HCT116 (cell line): ENCODE measurements around the gene WDR37. TPM values are rescaled to one million over a fixed set of nuclear protein-coding genes. Genes with fewer than 3 reads are reported as not detected.

Experiments used
- ATAC-seq: fragments of 200-7000 bp; cut with Tn5 transposase; 2 replicates; pipeline ENCODE4 v1.9.1; 2020; ENCODE audit warnings: mild to moderate bottlenecking, moderate library complexity
- BruUV-seq: library from RNA; stranded (reverse); fragments of 400-500 nt; replicated peaks from 2 replicates; lab custom pipeline; 2021; lab: Mats Ljungman, UMichigan
- CTCF ChIA-PET: fragments of 300-600 bp; sonication (Branson Sonifier 250); formaldehyde crosslinking; loops from one replicate; lab custom pipeline; 2021; ENCODE audit warnings: antibody characterized with exemption; lab: Charles Lee
- POLR2A ChIA-PET: fragments of 300-600, 350-600 bp; sonication (Branson Sonifier 250); formaldehyde crosslinking; loops from one replicate; lab custom pipeline; 2021; ENCODE audit warnings: antibody characterized with exemption; lab: Charles Lee
- RAD21 ChIA-PET, 2 experiments: fragments of 300-600 bp; sonication (Branson Sonifier 250); formaldehyde crosslinking; loops; one replicate each; lab custom pipeline; 2023; ENCODE audit warnings: low total read pairs in 2 of 2; ENCODE audit not compliant: uncharacterized antibody in 2 of 2, unreplicated experiment in 2 of 2, low non-redundant PET in 1 of 2; lab: Charles Lee
- DNase-seq: peaks from one replicate; pipeline ENCODE4 v3.0.0-alpha.2; 2010; ENCODE audit warnings: low read depth, low spot score
- H2AFZ ChIP-seq: fragments of 200-600 bp; shearing (Covaris generic), sonication (generic); 2 replicates; pipeline ENCODE4 v1.6.1; 2017; ENCODE audit warnings: low read depth, mixed run types, mixed read lengths, antibody characterized with exemption, low read length; ENCODE audit not compliant: poor library complexity, severe bottlenecking
- H3K27ac ChIP-seq: 2 replicates; pipeline ENCODE4 v1.5.1; 2012; ENCODE audit warnings: low read depth, low read length
- H3K27me3 ChIP-seq: fragments of 200-600 bp; sonication (generic); 2 replicates; pipeline ENCODE4 v1.6.1; 2016; ENCODE audit warnings: mixed run types, low read length, mixed read lengths; ENCODE audit not compliant: insufficient read depth
- H3K36me3 ChIP-seq, 2 experiments: fragments of 200-500 bp in 1 of 2; fragments of 200-600 bp in 1 of 2; sonication (Bioruptor generic) in 1 of 2; sonication (generic) in 1 of 2; 2 replicates each; pipeline versions ENCODE4 v1.5.1 to v1.6.1; 2014 to 2016; ENCODE audit warnings: low read length in 2 of 2, inconsistent platforms in 1 of 2, mixed read lengths in 1 of 2, mixed run types in 1 of 2; ENCODE audit not compliant: insufficient read depth in 2 of 2, control insufficient read depth in 1 of 2
- H3K4me1 ChIP-seq, 2 experiments: fragments of 200-600 bp in 1 of 2; sonication (generic) in 1 of 2; 2 replicates each; pipeline versions ENCODE4 v1.5.1 to v1.6.1; 2012 to 2017; ENCODE audit warnings: low read length in 2 of 2, inconsistent platforms in 1 of 2, mild to moderate bottlenecking in 1 of 2, mixed read lengths in 1 of 2, mixed run types in 1 of 2, moderate library complexity in 1 of 2; ENCODE audit not compliant: insufficient read depth in 2 of 2, control insufficient read depth in 1 of 2
- H3K4me2 ChIP-seq: fragments of 200-600 bp; sonication (generic); 2 replicates; pipeline ENCODE4 v1.6.1; 2017; ENCODE audit warnings: mixed run types, low read length, mixed read lengths
- H3K4me3 ChIP-seq, 2 experiments: fragments of 200-600 bp in 1 of 2; sonication (generic) in 1 of 2; replicated peaks in 1 of 2; 2 replicates each; pipeline ENCODE4 v1.5.1; 2011 to 2016; ENCODE audit warnings: low read length in 2 of 2, control low read depth in 1 of 2, low read depth in 1 of 2, mild to moderate bottlenecking in 1 of 2, mixed read lengths in 1 of 2, mixed run types in 1 of 2
- H3K79me2 ChIP-seq: fragments of 200-600 bp; sonication (generic); 2 replicates; pipeline ENCODE4 v1.6.1; 2017; ENCODE audit warnings: mild to moderate bottlenecking, mixed run types, low read length, moderate library complexity, mixed read lengths; ENCODE audit not compliant: insufficient read depth
- H3K9ac ChIP-seq: fragments of 200-600 bp; sonication (generic); 2 replicates; pipeline ENCODE4 v1.6.1; 2016; ENCODE audit warnings: low read length, mixed read lengths
- H3K9me2 ChIP-seq: fragments of 200-600 bp; sonication (generic), shearing (Covaris generic); 2 replicates; pipeline ENCODE4 v1.6.1; 2017; ENCODE audit warnings: mixed run types, mild to moderate bottlenecking, moderate library complexity; ENCODE audit not compliant: insufficient read depth
- H3K9me3 ChIP-seq, 2 experiments: fragments of 200-500 bp in 1 of 2; fragments of 200-600 bp in 1 of 2; sonication (Bioruptor generic) in 1 of 2; sonication (generic) in 1 of 2; 2 replicates each; pipeline ENCODE4 v1.6.1; 2014 to 2017; ENCODE audit warnings: low read length in 2 of 2, mixed read lengths in 2 of 2, inconsistent platforms in 1 of 2, low read depth in 1 of 2, mild to moderate bottlenecking in 1 of 2, mixed run types in 1 of 2, moderate library complexity in 1 of 2; ENCODE audit not compliant: control insufficient read depth in 1 of 2, insufficient read depth in 1 of 2
- H4K20me1 ChIP-seq: fragments of 200-600 bp; sonication (generic), shearing (Covaris generic); 2 replicates; pipeline ENCODE4 v1.6.1; 2017; ENCODE audit warnings: mixed run types, mild to moderate bottlenecking, moderate library complexity; ENCODE audit not compliant: insufficient read depth
- CEBPB ChIP-seq: IDR thresholded peaks from 2 replicates; pipeline ENCODE4 v1.6.1; 2012; ENCODE audit warnings: low read depth
- ELF1 ChIP-seq: IDR thresholded peaks from 2 replicates; pipeline ENCODE4 v1.6.1; 2012; ENCODE audit warnings: low read depth, borderline replicate concordance
- EZH2phosphoT487 ChIP-seq: fragments of 200-600 bp; IDR thresholded peaks from 2 replicates; pipeline ENCODE4 v1.6.1; 2018; ENCODE audit warnings: antibody characterized with exemption, borderline replicate concordance
- POLR2A ChIP-seq: IDR thresholded peaks from 2 replicates; pipeline ENCODE4 v1.7.0; 2011; ENCODE audit warnings: borderline replicate concordance; ENCODE audit not compliant: insufficient read depth, insufficient read length; ENCODE audit errors: extremely low read depth
- POLR2AphosphoS5 ChIP-seq: IDR thresholded peaks from 2 replicates; pipeline ENCODE4 v1.6.1; 2011; ENCODE audit warnings: mild to moderate bottlenecking, low read depth, low read length, moderate library complexity
- RAD21 ChIP-seq: IDR thresholded peaks from 2 replicates; pipeline ENCODE4 v1.6.1; 2012; ENCODE audit warnings: low read depth, mild to moderate bottlenecking
- TCF7L2 ChIP-seq: IDR thresholded peaks from 2 replicates; pipeline ENCODE4 v1.7.0; 2011; ENCODE audit warnings: borderline replicate concordance, inconsistent platforms; ENCODE audit not compliant: insufficient read depth, insufficient read length; ENCODE audit errors: extremely low read depth
- YY1 ChIP-seq: IDR thresholded peaks from 2 replicates; pipeline ENCODE4 v1.6.1; 2011; ENCODE audit warnings: low read length, low read depth, moderate library complexity, mild to moderate bottlenecking; ENCODE audit not compliant: insufficient replicate concordance; ENCODE audit errors: extremely low read depth
- ZNF274 ChIP-seq: fragments of 200-500 bp; sonication (Bioruptor generic); IDR thresholded peaks from 2 replicates; pipeline ENCODE4 v1.6.1; 2014; ENCODE audit warnings: mild to moderate bottlenecking, low read depth, low read length, inconsistent platforms
- intact Hi-C: fragments of 100-400 bp; cut with micrococcal nuclease; formaldehyde crosslinking; loops from 2 replicates; pipeline ENCODE4 v1.10.0; 2022
- total RNA-seq: library from RNA; stranded (reverse); gene quantifications from one replicate; pipeline ENCODE4 v1.2.1, GENCODE V29; 2021; ENCODE audit not compliant: unreplicated experiment
- TF ChIP-seq, protein P1 (sequence below): IDR thresholded peaks from 2 replicates; pipeline ENCODE4 v1.6.1; 2011; ENCODE audit warnings: mild to moderate bottlenecking, low read length, moderate library complexity; ENCODE audit not compliant: insufficient replicate concordance; ENCODE audit errors: extremely low read depth
- TF ChIP-seq, protein P2 (sequence below), 3 experiments: fragments of 200-600 bp in 1 of 3; sonication (generic) in 1 of 3; IDR thresholded peaks in 2 of 3; conservative IDR thresholded peaks in 1 of 3; 2 replicates each; pipeline ENCODE4 v1.5.1; 2012 to 2017; ENCODE audit warnings: low read depth in 2 of 3, low read length in 2 of 3, antibody characterized with exemption in 1 of 3, borderline replicate concordance in 1 of 3, control low read depth in 1 of 3, mild to moderate bottlenecking in 1 of 3, mixed read lengths in 1 of 3, mixed run types in 1 of 3, moderate library complexity in 1 of 3; ENCODE audit not compliant: insufficient read depth in 1 of 3

The WDR37 gene
- total RNA-seq, 1 experiment from 2014 or later, result 9.1 TPM

DNA sequence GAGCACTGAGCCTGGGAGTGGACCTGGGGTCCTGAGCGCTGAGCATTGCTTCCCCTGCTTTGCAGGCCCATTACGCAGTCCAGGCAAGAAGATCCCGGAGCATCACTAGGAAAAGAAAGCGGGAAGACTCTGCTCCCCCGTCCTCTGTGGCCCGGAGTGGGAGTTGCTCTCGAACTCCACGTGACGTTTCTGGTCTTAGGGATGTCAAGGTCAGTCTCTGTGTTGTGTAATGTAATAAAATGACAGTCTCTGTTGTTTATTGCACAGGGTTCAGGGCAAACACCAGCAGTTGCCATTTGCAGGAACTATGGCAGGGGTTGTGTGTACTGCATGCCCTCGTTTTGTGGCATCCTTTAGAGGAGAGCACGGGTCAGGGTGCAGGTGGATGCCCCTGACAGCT, 40.5 kb upstream of the WDR37 start:
- BruUV-seq, result no TSS peak
- H3K9me3 ChIP-seq, result no peaks in the 10 kb centered on the region
- no peaks in the 10 kb centered on the region for H3K9me2 ChIP-seq
- no peak overlapping the region for H3K9ac ChIP-seq
- ChIA-PET RAD21 (no interaction called here), CTCF (no interaction called here), POLR2A (no interaction called here)
- TF ChIP-seq POLR2AphosphoS5, result no peak
- no peak for TF ChIP-seq RAD21
- no peak for TF ChIP-seq TCF7L2
- TF ChIP-seq ZNF274, result no peak
- TF ChIP-seq CEBPB, result no peak
- TF ChIP-seq POLR2A, result no peak
- TF ChIP-seq ELF1, result no peak
- no peak for TF ChIP-seq EZH2phosphoT487
- TF ChIP-seq, protein P1, sequence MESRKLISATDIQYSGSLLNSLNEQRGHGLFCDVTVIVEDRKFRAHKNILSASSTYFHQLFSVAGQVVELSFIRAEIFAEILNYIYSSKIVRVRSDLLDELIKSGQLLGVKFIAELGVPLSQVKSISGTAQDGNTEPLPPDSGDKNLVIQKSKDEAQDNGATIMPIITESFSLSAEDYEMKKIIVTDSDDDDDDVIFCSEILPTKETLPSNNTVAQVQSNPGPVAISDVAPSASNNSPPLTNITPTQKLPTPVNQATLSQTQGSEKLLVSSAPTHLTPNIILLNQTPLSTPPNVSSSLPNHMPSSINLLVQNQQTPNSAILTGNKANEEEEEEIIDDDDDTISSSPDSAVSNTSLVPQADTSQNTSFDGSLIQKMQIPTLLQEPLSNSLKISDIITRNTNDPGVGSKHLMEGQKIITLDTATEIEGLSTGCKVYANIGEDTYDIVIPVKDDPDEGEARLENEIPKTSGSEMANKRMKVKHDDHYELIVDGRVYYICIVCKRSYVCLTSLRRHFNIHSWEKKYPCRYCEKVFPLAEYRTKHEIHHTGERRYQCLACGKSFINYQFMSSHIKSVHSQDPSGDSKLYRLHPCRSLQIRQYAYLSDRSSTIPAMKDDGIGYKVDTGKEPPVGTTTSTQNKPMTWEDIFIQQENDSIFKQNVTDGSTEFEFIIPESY, result no peak
- TF ChIP-seq, protein P2, sequence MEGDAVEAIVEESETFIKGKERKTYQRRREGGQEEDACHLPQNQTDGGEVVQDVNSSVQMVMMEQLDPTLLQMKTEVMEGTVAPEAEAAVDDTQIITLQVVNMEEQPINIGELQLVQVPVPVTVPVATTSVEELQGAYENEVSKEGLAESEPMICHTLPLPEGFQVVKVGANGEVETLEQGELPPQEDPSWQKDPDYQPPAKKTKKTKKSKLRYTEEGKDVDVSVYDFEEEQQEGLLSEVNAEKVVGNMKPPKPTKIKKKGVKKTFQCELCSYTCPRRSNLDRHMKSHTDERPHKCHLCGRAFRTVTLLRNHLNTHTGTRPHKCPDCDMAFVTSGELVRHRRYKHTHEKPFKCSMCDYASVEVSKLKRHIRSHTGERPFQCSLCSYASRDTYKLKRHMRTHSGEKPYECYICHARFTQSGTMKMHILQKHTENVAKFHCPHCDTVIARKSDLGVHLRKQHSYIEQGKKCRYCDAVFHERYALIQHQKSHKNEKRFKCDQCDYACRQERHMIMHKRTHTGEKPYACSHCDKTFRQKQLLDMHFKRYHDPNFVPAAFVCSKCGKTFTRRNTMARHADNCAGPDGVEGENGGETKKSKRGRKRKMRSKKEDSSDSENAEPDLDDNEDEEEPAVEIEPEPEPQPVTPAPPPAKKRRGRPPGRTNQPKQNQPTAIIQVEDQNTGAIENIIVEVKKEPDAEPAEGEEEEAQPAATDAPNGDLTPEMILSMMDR (IDR thresholded peaks at IDR 0.05 in 2 of 3, conservative IDR thresholded peaks at IDR 0.05 in 1 of 3; ENCODE audit: borderline replicate concordance in 1 of 3, insufficient read depth in 1 of 3, low read depth in 2 of 3, low read length in 2 of 3), result no peak
- no peak for TF ChIP-seq YY1
- H3K4me1 ChIP-seq, result no peaks in the 10 kb centered on the region
- no peaks in the 10 kb centered on the region for H3K27me3 ChIP-seq
- no peak for ATAC-seq
- H3K36me3 ChIP-seq, result peaks cover 58 to 64% of the 10 kb centered on the region in 2 experiments
- no peak overlapping the region for H3K4me3 ChIP-seq
- peaks cover 35% of the 10 kb centered on the region; the same call in 1 of the 2 replicates for H3K79me2 ChIP-seq
- intact Hi-C loops, result no loop called here
- no peaks in the 10 kb centered on the region for H4K20me1 ChIP-seq
- H3K4me2 ChIP-seq, result no peak overlapping the region
- H2AFZ ChIP-seq, result no peak overlapping the region
- H3K27ac ChIP-seq, result no peak overlapping the region
- DNase-seq, result no peak
